ENCODE measurements around the gene TXNDC2. TPM values are rescaled to one million over a fixed set of nuclear protein-coding genes. Genes with fewer than 3 reads are reported as not detected.

The TXNDC2 gene
- polyA plus RNA-seq, 3 donors = 0.10 to 0.36 TPM; not detected in 1

DNA sequence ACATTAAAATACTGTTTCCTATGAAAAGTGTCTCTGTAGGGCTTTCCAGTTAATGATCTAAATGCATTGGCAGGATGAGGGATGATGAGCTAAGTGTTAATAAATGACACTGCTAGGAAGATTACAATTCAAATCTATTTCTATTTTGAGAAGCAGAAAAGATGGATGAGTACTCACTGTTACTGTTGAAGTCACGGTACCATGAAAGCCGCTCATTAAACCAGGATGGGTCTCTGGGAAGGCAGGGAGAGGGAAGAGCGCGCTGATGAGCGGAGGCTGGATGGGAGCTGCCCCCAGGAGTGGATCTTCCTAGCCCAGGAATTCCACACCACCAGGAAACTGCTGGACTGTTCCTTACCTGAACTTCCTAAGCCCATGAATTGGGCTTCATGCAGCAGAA is 27.1 kb upstream of the TXNDC2 start:
- peaks cover 21% of the 10 kb centered on the region for H4K20me1 ChIP-seq (ENCODE audit: insufficient read depth, low read length)
- H3K4me3 Mint-ChIP-seq = no peak overlapping the region
- H3K4me3 ChIP-seq (replicated peaks in 1 of 3; ENCODE audit: low read depth in 2 of 3, low read length in 3 of 3) = no peak overlapping the region
- no peak overlapping the region for H2AFZ ChIP-seq (ENCODE audit: insufficient read depth, low read depth, low read length, poor library complexity, severe bottlenecking)
- peaks cover 21% of the 10 kb centered on the region for H3K4me1 Mint-ChIP-seq
- H3K4me2 ChIP-seq (replicated peaks; ENCODE audit: extremely low read depth, low read length, poor library complexity, severe bottlenecking) = no peak overlapping the region
- peaks cover 47 to 78% of the 10 kb centered on the region in 2 donors for H3K36me3 ChIP-seq (replicated peaks in 1 of 2; ENCODE audit: control insufficient read depth in 1 of 2, insufficient read depth in 2 of 2, low read length in 2 of 2)
- peaks cover 0 to 2% (median 0%) of the 10 kb centered on the region in 3 donors for H3K27me3 Mint-ChIP-seq (ENCODE audit: low read depth in 3 of 3)
- no peak overlapping the region for H3K27ac Mint-ChIP-seq
- H3K36me3 Mint-ChIP-seq = peaks cover 66 to 72% of the 10 kb centered on the region in 2 donors
- intact Hi-C loops (cut with micrococcal nuclease) = loop anchor here in 1 of 2 donors (10.0 kb wide), 1 partner anchor 46 kb away; no protein-coding TSS in a partner anchor
- H3K27me3 ChIP-seq (ENCODE audit: control insufficient read depth in 2 of 2, insufficient read depth in 2 of 2, low read length in 2 of 2) = no peaks in the 10 kb centered on the region
- H3K4me1 ChIP-seq (ENCODE audit: control insufficient read depth in 1 of 2, insufficient read depth in 2 of 2, low read length in 2 of 2) = peaks cover 14 to 15% of the 10 kb centered on the region in 2 donors
- no peaks in the 10 kb centered on the region for H3K9me3 Mint-ChIP-seq
- TF ChIP-seq, protein P1, sequence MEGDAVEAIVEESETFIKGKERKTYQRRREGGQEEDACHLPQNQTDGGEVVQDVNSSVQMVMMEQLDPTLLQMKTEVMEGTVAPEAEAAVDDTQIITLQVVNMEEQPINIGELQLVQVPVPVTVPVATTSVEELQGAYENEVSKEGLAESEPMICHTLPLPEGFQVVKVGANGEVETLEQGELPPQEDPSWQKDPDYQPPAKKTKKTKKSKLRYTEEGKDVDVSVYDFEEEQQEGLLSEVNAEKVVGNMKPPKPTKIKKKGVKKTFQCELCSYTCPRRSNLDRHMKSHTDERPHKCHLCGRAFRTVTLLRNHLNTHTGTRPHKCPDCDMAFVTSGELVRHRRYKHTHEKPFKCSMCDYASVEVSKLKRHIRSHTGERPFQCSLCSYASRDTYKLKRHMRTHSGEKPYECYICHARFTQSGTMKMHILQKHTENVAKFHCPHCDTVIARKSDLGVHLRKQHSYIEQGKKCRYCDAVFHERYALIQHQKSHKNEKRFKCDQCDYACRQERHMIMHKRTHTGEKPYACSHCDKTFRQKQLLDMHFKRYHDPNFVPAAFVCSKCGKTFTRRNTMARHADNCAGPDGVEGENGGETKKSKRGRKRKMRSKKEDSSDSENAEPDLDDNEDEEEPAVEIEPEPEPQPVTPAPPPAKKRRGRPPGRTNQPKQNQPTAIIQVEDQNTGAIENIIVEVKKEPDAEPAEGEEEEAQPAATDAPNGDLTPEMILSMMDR (IDR thresholded peaks at IDR 0.05) = no peak
- H3K79me2 ChIP-seq (ENCODE audit: insufficient read depth, low read length) = peaks cover 11% of the 10 kb centered on the region
- no CpG with 5 or more reads among the region's 5 CpGs for WGBS (ENCODE audit: insufficient coverage)
- DNase-seq = no peak
- no peak overlapping the region for H3K27ac ChIP-seq (ENCODE audit: low read depth in 1 of 2, low read length in 2 of 2)
- no peak overlapping the region for H3K9ac ChIP-seq (ENCODE audit: insufficient read depth, low read length, poor library complexity, severe bottlenecking)
- no peaks in the 10 kb centered on the region for H3K9me3 ChIP-seq (replicated peaks in 1 of 2; ENCODE audit: control insufficient read depth in 1 of 2, insufficient read depth in 1 of 2, low read length in 2 of 2)

DNA sequence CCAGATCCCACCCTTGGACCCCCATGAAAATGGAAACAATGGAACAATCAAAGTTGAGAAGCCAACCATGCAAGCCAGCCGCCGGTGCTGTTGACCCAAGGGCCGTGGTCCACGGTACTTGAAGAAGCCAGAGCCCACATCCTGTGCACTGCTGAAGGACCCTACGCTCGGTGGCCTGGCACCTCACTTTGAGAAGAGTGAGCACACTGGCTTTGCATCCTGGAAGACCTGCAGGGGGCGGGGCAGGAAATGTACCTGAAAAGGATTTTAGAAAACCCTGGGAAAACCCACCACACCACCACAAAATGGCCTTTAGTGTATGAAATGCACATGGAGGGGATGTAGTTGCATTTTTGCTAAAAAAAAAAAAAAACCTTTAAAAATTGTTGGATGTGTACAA is 26.5 kb upstream of the TXNDC2 start:
- DNase-seq = no peak
- Mint-ChIP-seq H3K4me1 (peaks cover 19% of the 10 kb centered on the region), H3K27me3 (ENCODE audit: low read depth in 3 of 3) (no peaks in the 10 kb centered on the region), H3K36me3 (peaks cover 63 to 75% of the 10 kb centered on the region in 2 donors), H3K4me3 (no peak overlapping the region), H3K27ac (no peak overlapping the region), H3K9me3 (no peaks in the 10 kb centered on the region)
- Histone ChIP-seq H3K27me3 (ENCODE audit: control insufficient read depth in 2 of 2, insufficient read depth in 2 of 2, low read length in 2 of 2) (no peaks in the 10 kb centered on the region), H3K4me2 (replicated peaks; ENCODE audit: extremely low read depth, low read length, poor library complexity, severe bottlenecking) (no peak overlapping the region), H3K4me3 (replicated peaks in 1 of 3; ENCODE audit: low read depth in 2 of 3, low read length in 3 of 3) (no peak overlapping the region), H3K9ac (ENCODE audit: insufficient read depth, low read length, poor library complexity, severe bottlenecking) (no peak overlapping the region), H4K20me1 (ENCODE audit: insufficient read depth, low read length) (peaks cover 21% of the 10 kb centered on the region), H3K79me2 (ENCODE audit: insufficient read depth, low read length) (peaks cover 7% of the 10 kb centered on the region), H3K27ac (ENCODE audit: low read depth in 1 of 2, low read length in 2 of 2) (no peak overlapping the region), H3K36me3 (replicated peaks in 1 of 2; ENCODE audit: control insufficient read depth in 1 of 2, insufficient read depth in 2 of 2, low read length in 2 of 2) (peaks cover 47 to 79% of the 10 kb centered on the region in 2 donors), H3K4me1 (ENCODE audit: control insufficient read depth in 1 of 2, insufficient read depth in 2 of 2, low read length in 2 of 2) (peaks cover 14 to 15% of the 10 kb centered on the region in 2 donors), H2AFZ (ENCODE audit: insufficient read depth, low read depth, low read length, poor library complexity, severe bottlenecking) (no peak overlapping the region), H3K9me3 (replicated peaks in 1 of 2; ENCODE audit: control insufficient read depth in 1 of 2, insufficient read depth in 1 of 2, low read length in 2 of 2) (no peaks in the 10 kb centered on the region)
- TF ChIP-seq, protein P1 (IDR thresholded peaks at IDR 0.05) = no peak
- intact Hi-C loops (cut with micrococcal nuclease) = loop anchor here in 1 of 2 donors (10.0 kb wide), 1 partner anchor 46 kb away; no protein-coding TSS in a partner anchor
- WGBS (ENCODE audit: insufficient coverage) = 86% methylated on average over 5 of the region's 7 CpGs
